Choroid plexus epithelial cell (primary cell): ENCODE measurements around the gene SATB1.
A peak's percentile ranks its signal among the peaks of the same experiment; 100 is the strongest.
"Not testable (repeated sequence)": the region's sequence is repeated elsewhere in the genome, so short reads cannot be mapped to it uniquely, and the experiment has no call there.

Experiments used
- DNase-seq: peaks from one replicate; pipeline ENCODE4 v3.0.0-alpha.2; 2010; ENCODE audit warnings: low read depth
- H3K4me3 ChIP-seq: 2 replicates; pipeline ENCODE4 v1.5.1; 2011; ENCODE audit warnings: low read depth, mild to moderate bottlenecking, control low read depth, low read length, moderate library complexity
- TF ChIP-seq, protein P1 (sequence below): conservative IDR thresholded peaks from 2 replicates; pipeline ENCODE4 v1.5.1; 2011; ENCODE audit warnings: low read depth, mild to moderate bottlenecking, control low read depth, inconsistent platforms, low read length, moderate library complexity

The SATB1 gene

DNA sequence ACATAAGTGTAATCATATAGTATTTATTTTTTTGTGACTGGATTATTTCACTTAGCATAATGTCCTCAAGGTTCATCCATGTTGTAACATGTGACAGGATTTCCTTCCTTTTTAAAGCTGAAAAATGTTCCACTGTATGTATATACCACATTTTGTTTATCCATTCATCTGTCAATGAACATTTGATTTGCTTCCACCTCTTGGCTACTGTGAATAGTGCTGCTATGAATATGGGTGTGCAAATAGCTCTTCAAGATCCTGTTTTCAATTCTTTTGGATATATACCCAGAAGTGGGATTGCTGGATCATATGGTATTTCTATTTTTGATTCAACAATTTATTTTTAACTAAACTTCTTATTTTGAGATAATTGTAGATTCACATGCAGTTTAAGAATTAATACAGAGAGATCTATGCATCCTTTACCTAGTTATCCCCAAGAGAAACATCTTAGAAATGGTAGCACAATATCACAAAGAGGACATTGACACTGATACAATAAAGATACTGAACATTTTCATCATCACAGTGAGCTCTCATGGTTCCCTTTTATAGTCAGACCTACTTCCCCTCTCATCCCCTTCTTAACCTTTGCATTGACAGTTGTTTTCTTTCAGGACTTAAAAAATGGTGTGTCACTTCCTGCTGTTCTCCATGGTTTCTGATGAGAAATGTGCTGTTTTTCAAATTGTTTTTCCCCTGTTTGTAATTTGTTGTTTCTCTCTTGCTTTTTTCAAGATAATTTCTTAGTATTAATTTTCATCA lies 90.1 kb downstream of the SATB1 start:
- TF ChIP-seq, protein P1, sequence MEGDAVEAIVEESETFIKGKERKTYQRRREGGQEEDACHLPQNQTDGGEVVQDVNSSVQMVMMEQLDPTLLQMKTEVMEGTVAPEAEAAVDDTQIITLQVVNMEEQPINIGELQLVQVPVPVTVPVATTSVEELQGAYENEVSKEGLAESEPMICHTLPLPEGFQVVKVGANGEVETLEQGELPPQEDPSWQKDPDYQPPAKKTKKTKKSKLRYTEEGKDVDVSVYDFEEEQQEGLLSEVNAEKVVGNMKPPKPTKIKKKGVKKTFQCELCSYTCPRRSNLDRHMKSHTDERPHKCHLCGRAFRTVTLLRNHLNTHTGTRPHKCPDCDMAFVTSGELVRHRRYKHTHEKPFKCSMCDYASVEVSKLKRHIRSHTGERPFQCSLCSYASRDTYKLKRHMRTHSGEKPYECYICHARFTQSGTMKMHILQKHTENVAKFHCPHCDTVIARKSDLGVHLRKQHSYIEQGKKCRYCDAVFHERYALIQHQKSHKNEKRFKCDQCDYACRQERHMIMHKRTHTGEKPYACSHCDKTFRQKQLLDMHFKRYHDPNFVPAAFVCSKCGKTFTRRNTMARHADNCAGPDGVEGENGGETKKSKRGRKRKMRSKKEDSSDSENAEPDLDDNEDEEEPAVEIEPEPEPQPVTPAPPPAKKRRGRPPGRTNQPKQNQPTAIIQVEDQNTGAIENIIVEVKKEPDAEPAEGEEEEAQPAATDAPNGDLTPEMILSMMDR, result no peak
- no peak for DNase-seq
- H3K4me3 ChIP-seq, result no peak overlapping the region

DNA sequence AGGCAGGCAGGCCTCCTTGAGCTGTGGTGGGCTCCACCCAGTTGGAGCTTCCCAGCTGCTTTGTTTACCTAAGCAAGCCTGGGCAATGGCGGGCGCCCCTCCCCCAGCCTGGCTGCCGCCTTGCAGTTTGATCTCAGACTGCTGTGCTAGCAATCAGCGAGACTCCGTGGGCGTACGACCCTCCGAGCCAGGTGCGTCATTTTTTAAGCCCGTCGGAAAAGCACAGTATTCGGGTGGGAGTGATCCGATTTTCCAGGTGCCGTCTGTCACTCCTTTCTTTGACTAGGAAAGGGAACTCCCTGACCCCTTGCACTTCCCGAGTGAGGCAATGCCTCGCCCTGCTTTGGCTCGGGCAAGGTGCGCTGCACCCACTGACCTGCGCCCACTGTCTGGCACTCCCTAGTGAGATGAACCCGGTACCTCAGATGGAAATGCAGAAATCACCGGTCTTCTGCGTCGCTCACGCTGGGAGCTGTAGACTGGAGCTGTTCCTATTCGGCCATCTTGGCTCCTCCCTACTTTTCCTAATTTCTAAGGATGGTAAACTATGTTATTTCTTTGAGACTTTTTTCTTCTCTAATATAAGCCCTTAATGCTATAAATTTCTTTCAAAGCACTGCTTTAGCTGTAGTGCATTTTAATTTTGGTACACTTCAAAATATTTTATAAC lies 94.2 kb downstream of the SATB1 start:
- not testable (repeated sequence) for H3K4me3 ChIP-seq

DNA sequence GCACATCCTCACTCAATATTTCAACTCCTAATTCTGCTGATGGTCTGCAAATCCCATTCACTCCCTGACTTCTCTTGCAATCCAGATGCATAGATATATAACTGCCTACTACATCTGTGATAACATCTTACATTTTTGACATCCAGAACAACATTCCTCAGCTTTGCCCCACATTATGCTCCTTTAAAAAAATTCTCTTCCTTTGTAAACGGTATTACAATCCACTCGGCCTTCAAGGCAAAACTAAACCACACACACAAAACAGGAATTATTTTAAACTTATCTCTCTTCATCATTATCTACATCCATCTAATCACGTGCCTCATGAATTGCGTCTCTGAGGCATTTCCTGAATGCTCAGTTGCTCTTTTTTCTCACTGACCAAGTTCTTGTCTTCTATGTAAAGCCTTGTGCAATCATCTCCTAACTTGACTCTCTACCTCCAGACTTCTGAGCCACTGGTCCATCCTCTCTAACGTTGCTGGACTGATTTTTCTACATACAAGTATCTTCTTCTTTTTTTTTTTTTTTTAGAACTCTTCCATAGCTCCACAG lies 117.0 kb downstream of the SATB1 start:
- no peak overlapping the region for H3K4me3 ChIP-seq
- DNase-seq, result no peak
- TF ChIP-seq, protein P1, result no peak

More for the DNA sequence above, 94.2 kb downstream of the SATB1 start:
- not testable (repeated sequence) for DNase-seq

DNA sequence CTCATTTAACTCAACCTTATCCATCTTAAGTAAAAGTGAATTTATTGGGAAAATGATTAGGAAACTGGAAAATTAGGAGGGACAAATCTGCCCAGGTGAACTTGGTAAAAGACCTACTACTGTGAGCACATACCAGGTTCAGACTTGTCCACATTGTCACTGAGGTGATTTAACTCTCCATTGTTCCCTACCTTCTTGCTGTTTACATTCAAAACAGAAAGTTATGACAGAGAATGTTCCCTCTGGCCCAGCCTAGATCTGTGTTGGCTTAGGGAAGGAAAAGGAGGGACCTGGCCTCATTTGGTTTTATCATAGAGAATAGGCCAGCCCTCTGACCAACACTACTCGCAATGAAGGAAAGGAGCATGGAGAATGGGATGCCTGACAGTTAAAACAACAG lies 117.6 kb downstream of the SATB1 start:
- H3K4me3 ChIP-seq, result no peak overlapping the region
- TF ChIP-seq, protein P1, result no peak
- no peak for DNase-seq

DNA sequence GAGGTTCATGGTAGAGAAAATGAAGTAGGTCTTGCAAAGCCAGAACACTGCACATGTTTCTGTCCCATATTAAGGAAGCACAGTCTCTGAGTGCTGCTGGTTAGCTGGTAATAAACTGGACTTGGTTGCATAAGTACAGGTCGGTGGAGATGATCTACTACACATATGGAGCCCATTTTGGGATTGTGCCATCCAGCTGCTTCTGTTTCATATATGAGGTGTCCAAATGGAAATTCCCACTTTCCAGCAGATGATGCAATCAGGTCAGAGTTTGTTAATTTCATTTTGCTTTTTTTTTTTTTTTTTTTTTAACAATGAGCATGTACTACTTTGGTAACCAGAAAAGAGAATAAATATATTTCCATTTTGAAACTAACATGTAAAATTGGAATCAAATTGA lies 122.6 kb downstream of the SATB1 start:
- no peak overlapping the region for H3K4me3 ChIP-seq
- DNase-seq, result peak; percentile 3
- TF ChIP-seq, protein P1, result no peak

DNA sequence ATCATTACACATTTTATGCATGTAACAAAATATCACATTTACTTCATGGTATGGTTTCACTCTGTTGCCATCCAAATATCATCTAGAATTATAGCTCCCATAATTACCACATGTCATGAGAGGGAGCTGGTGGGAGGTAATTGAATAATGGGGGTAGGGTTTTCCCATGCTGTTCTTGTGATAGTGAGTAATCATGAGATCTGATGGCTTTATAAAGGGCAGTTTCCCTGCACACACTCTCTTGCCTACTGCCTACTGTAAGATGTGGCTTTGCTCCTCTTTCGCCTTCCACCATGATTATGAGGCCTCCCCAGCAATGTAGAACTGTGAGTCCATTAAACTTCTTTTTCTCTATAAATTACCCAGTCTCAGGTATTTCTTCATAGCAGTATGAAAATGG lies 123.4 kb downstream of the SATB1 start:
- TF ChIP-seq, protein P1, result no peak
- H3K4me3 ChIP-seq, result no peak overlapping the region
- no peak for DNase-seq

DNA sequence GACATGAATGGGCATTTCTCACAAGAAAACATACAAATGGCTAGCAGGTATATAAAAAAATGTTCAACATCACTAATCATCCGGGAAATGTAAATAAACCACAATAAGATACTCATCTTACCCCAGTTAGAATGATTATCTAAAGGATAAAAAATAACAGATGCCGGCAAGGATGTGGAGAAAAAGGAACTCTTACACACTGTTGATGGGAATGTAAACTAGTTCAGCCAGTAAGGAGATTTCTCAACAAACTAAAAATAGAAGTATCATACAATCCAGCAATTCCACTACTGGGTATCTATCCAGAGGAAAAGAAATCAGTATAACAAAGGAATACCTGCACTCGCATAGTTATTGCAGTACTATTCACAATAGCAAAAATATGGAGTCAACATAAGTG lies 124.2 kb downstream of the SATB1 start:
- TF ChIP-seq, protein P1, result no peak
- no peak for DNase-seq
- no peak overlapping the region for H3K4me3 ChIP-seq
